Kidney (tissue), 14 donors: ENCODE measurements around the gene OR6B2. TPM values are rescaled to one million over a fixed set of nuclear protein-coding genes. Genes with fewer than 3 reads are reported as not detected.

Source experiments
- DNase-seq, 5 donors: peaks; one replicate each; pipeline ENCODE4 v3.0.0-alpha.2; 2013 to 2020
- FAIRE-seq: peaks from 2 replicates; lab custom pipeline; 2012; peaks lifted over from hg19 to GRCh38; lab: Jason Lieb, UNC
- H3K27ac ChIP-seq, 2 donors: one replicate each; pipeline ENCODE4 v1.7.0; 2013; ENCODE audit warnings: low read depth in 2 of 2, low read length in 2 of 2, inconsistent platforms in 1 of 2
- H3K27me3 ChIP-seq: one replicate; pipeline ENCODE4 v1.7.1; 2013; ENCODE audit warnings: low read length, inconsistent platforms; ENCODE audit not compliant: control insufficient read depth, insufficient read depth
- H3K36me3 ChIP-seq, 3 donors: one replicate each; pipeline versions ENCODE4 v1.7.0 to v1.7.1; 2013; ENCODE audit warnings: low read length in 3 of 3, control low read depth in 1 of 3, inconsistent platforms in 1 of 3; ENCODE audit not compliant: insufficient read depth in 3 of 3, control insufficient read depth in 2 of 3
- H3K4me1 ChIP-seq, 3 donors: one replicate each; pipeline versions ENCODE4 v1.7.0 to v1.7.1; 2013; ENCODE audit warnings: low read length in 3 of 3, inconsistent platforms in 1 of 3, low read depth in 1 of 3; ENCODE audit not compliant: control insufficient read depth in 2 of 3, insufficient read depth in 2 of 3
- H3K4me3 ChIP-seq, 3 donors: one replicate each; pipeline versions ENCODE4 v1.7.0 to v1.8.1; 2013; ENCODE audit warnings: low read length in 3 of 3, control low read depth in 1 of 3, inconsistent platforms in 1 of 3
- H3K9ac ChIP-seq, 3 donors: one replicate each; pipeline versions ENCODE4 v1.7.0 to v1.7.1; 2013; ENCODE audit warnings: low read length in 3 of 3, control low read depth in 1 of 3, inconsistent platforms in 1 of 3
- H3K9me3 ChIP-seq, 3 donors: one replicate each; pipeline versions ENCODE4 v1.7.0 to v1.7.1; 2013; ENCODE audit warnings: low read length in 3 of 3, control low read depth in 1 of 3, inconsistent platforms in 1 of 3; ENCODE audit not compliant: control insufficient read depth in 2 of 3, insufficient read depth in 1 of 3
- CTCF ChIP-seq: IDR thresholded peaks from 3 replicates; pipeline ENCODE4 v1.5.1; 2012; ENCODE audit warnings: mild to moderate bottlenecking, moderate library complexity, borderline replicate concordance; ENCODE audit not compliant: insufficient read depth; ENCODE audit errors: extremely low read depth
- intact Hi-C: fragments of 100-400 bp; cut with DNase I; formaldehyde crosslinking; loops from one replicate; pipeline ENCODE4 v1.11.1; 2022
- polyA plus RNA-seq: library from polyadenylated mRNA; stranded (reverse); fragments of 350-450 nt; fragmentation: Illumina TruSeq; extraction: RNeasy Lipid Tissue Mini Kit (QIAGEN cat#74804); gene quantifications from one replicate; pipeline ENCODE4 v1.2.3, GENCODE V29; 2014; ENCODE audit warnings: low read depth, low replicate concordance; ENCODE audit not compliant: insufficient read depth
- total RNA-seq: library from RNA; stranded (reverse); fragmentation: NEBNext Ultra II Directional; extraction: Animal tissue kit (Norgen Biotek cat#: 25700); gene quantifications from one replicate; pipeline ENCODE4 v1.2.1, GENCODE V29; 2021
- donor health status: control.
- donor health status: control.
- donor health status: control.
- donor health status: control.
- donor health status: control.
- donor health status: DM: yes; HTN: yes; CAD: no.
- donor health status: Normal renal cell carcinoma (clear cell type).

Gene OR6B2
- total and polyA plus RNA-seq, 2 donors from 2014 or later, result not detected

- H3K36me3 ChIP-seq, result peaks cover 6 to 24% (median 23%) of the 10 kb centered on the region in 3 donors
- no peak overlapping the region for H3K9ac ChIP-seq
- no peaks in the 10 kb centered on the region for H3K4me1 ChIP-seq
- intact Hi-C loops, result no loop called here
- no peaks in the 10 kb centered on the region for H3K27me3 ChIP-seq
- TF ChIP-seq CTCF, result no peak
- DNase-seq, result no peak
- FAIRE-seq, result no peak
- no peak overlapping the region for H3K27ac ChIP-seq
- H3K4me3 ChIP-seq, result no peak overlapping the region
- H3K9me3 ChIP-seq, result no peaks in the 10 kb centered on the region
Measured at GRCh38 chr2:239997686-239998409, 32.4 kb downstream of the OR6B2 start.

- Histone ChIP-seq H3K4me3 (no peak overlapping the region), H3K9me3 (no peaks in the 10 kb centered on the region), H3K27ac (no peak overlapping the region), H3K27me3 (no peaks in the 10 kb centered on the region), H3K4me1 (peaks cover 0 to 2% (median 0%) of the 10 kb centered on the region in 3 donors), H3K9ac (no peak overlapping the region), H3K36me3 (peaks cover 0 to 16% (median 12%) of the 10 kb centered on the region in 3 donors)
- intact Hi-C loops, result no loop called here
- no peak for DNase-seq
- no peak for FAIRE-seq
- no peak for TF ChIP-seq CTCF
Measured at GRCh38 chr2:239994086-239994485, 36.1 kb downstream of the OR6B2 start.

GRCh38 chr2:239993291-239993690, 36.9 kb downstream of the OR6B2 start:
- FAIRE-seq (no peak), DNase-seq (no peak)
- Histone ChIP-seq H3K9ac (no peak overlapping the region), H3K4me3 (no peak overlapping the region), H3K9me3 (no peaks in the 10 kb centered on the region), H3K27ac (no peak overlapping the region), H3K36me3 (peaks cover 0 to 14% (median 13%) of the 10 kb centered on the region in 3 donors), H3K4me1 (peaks cover 0 to 2% (median 0%) of the 10 kb centered on the region in 3 donors), H3K27me3 (no peaks in the 10 kb centered on the region)
- intact Hi-C loops, result no loop called here
- no peak for TF ChIP-seq CTCF
